MM.1S (cell line): ENCODE results near the gene FANCE.

Source experiments
- DNase-seq: peaks from one replicate; pipeline ENCODE4 v3.0.0-alpha.2; 2015
- H2AFZ ChIP-seq: fragments of 300-600 bp; sonication (generic); 2 replicates; pipeline ENCODE4 v1.6.0; 2016; ENCODE audit warnings: antibody characterized with exemption, low read length
- H3F3A ChIP-seq: fragments of 300-600 bp; sonication (generic); 2 replicates; pipeline ENCODE4 v1.6.1; 2016; ENCODE audit warnings: mild to moderate bottlenecking, antibody characterized with exemption, low read length, moderate library complexity, mixed read lengths; ENCODE audit not compliant: insufficient read depth
- H3K27ac ChIP-seq: fragments of 300-600 bp; sonication (generic); 2 replicates; pipeline ENCODE4 v1.5.1; 2016; ENCODE audit warnings: mild to moderate bottlenecking, low read length
- H3K27me3 ChIP-seq: fragments of 300-600 bp; sonication (generic); replicated peaks from 2 replicates; pipeline ENCODE4 v1.6.0; 2016; ENCODE audit warnings: low read length; ENCODE audit not compliant: insufficient read depth
- H3K36me3 ChIP-seq: fragments of 300-600 bp; sonication (generic); replicated peaks from 2 replicates; pipeline ENCODE4 v1.6.1; 2016; ENCODE audit warnings: mild to moderate bottlenecking, low read length, mixed read lengths; ENCODE audit not compliant: insufficient read depth
- H3K4me1 ChIP-seq: fragments of 300-600 bp; sonication (generic); 2 replicates; pipeline ENCODE4 v1.6.1; 2016; ENCODE audit warnings: low read length, mixed read lengths
- H3K4me2 ChIP-seq: fragments of 300-600 bp; sonication (generic); 2 replicates; pipeline ENCODE4 v1.6.0; 2016; ENCODE audit warnings: low read depth, low read length
- H3K4me3 ChIP-seq: fragments of 300-600 bp; sonication (generic); 2 replicates; pipeline ENCODE4 v1.5.1; 2016; ENCODE audit warnings: low read length, mixed read lengths
- H3K79me2 ChIP-seq: fragments of 300-600 bp; sonication (generic); 2 replicates; pipeline ENCODE4 v1.6.1; 2016; ENCODE audit warnings: mixed run types, low read length, mixed read lengths
- H3K9ac ChIP-seq: fragments of 300-600 bp; sonication (generic); 2 replicates; pipeline ENCODE4 v1.6.1; 2016; ENCODE audit warnings: low read length, mixed read lengths
- H3K9me2 ChIP-seq: fragments of 300-600 bp; sonication (generic); replicated peaks from 2 replicates; pipeline ENCODE4 v1.6.1; 2016; ENCODE audit warnings: mild to moderate bottlenecking, low read length, mixed read lengths; ENCODE audit not compliant: insufficient read depth
- H3K9me3 ChIP-seq: fragments of 300-600 bp; sonication (generic); replicated peaks from 2 replicates; pipeline ENCODE4 v1.6.1; 2016; ENCODE audit warnings: mild to moderate bottlenecking, low read length, mixed read lengths; ENCODE audit not compliant: insufficient read depth
- H4K20me1 ChIP-seq: fragments of 300-600 bp; sonication (generic); 2 replicates; pipeline ENCODE4 v1.6.1; 2016; ENCODE audit warnings: mild to moderate bottlenecking, low read length, moderate library complexity, mixed read lengths; ENCODE audit not compliant: insufficient read depth
- CTCF ChIP-seq: fragments of 300-600 bp; sonication (generic); IDR thresholded peaks from 2 replicates; pipeline ENCODE4 v1.5.1; 2016; ENCODE audit warnings: antibody characterized with exemption, low read length, mixed read lengths
- EZH2 ChIP-seq: fragments of 300-600 bp; sonication (generic); optimal IDR thresholded peaks from 2 replicates; pipeline ENCODE3; 2017; ENCODE audit warnings: low read depth, mild to moderate bottlenecking, antibody characterized with exemption, low read length, mixed read lengths
- EZH2phosphoT487 ChIP-seq: fragments of 300-600 bp; sonication (generic); IDR thresholded peaks from 2 replicates; pipeline ENCODE4 v1.6.1; 2018; ENCODE audit warnings: antibody characterized with exemption, low read length

Gene FANCE

GRCh38 chr6:35481226-35481625, 29.1 kb downstream of the FANCE start:
- Histone ChIP-seq H3K36me3 (no peaks in the 10 kb centered on the region), H3K27me3 (no peaks in the 10 kb centered on the region), H2AFZ (no peak overlapping the region), H3K9ac (no peak overlapping the region), H3K4me2 (no peak overlapping the region), H3K9me3 (no peaks in the 10 kb centered on the region), H4K20me1 (no peaks in the 10 kb centered on the region), H3F3A (no peaks in the 10 kb centered on the region), H3K4me3 (no peak overlapping the region), H3K27ac (no peak overlapping the region), H3K79me2 (no peaks in the 10 kb centered on the region), H3K9me2 (no peaks in the 10 kb centered on the region), H3K4me1 (no peaks in the 10 kb centered on the region)
- no peak for TF ChIP-seq EZH2phosphoT487
- TF ChIP-seq CTCF, result no peak
- no peak for TF ChIP-seq EZH2
- no peak for DNase-seq

GRCh38 chr6:35483062-35483461, 30.9 kb downstream of the FANCE start:
- H2AFZ ChIP-seq, result no peak overlapping the region
- no peaks in the 10 kb centered on the region for H3K9me3 ChIP-seq
- no peak for DNase-seq
- H4K20me1 ChIP-seq, result no peaks in the 10 kb centered on the region
- no peaks in the 10 kb centered on the region for H3K79me2 ChIP-seq
- no peaks in the 10 kb centered on the region for H3K9me2 ChIP-seq
- H3K4me2 ChIP-seq, result no peak overlapping the region
- no peaks in the 10 kb centered on the region for H3K27me3 ChIP-seq
- no peaks in the 10 kb centered on the region for H3K36me3 ChIP-seq
- H3K9ac ChIP-seq, result no peak overlapping the region
- no peak overlapping the region for H3K4me3 ChIP-seq
- H3K27ac ChIP-seq, result no peak overlapping the region
- TF ChIP-seq CTCF, result no peak
- TF ChIP-seq EZH2, result no peak
- no peak for TF ChIP-seq EZH2phosphoT487
- no peaks in the 10 kb centered on the region for H3F3A ChIP-seq
- no peaks in the 10 kb centered on the region for H3K4me1 ChIP-seq

- Histone ChIP-seq H3K79me2 (no peaks in the 10 kb centered on the region), H3K4me2 (no peak overlapping the region), H3K27me3 (no peaks in the 10 kb centered on the region), H3K36me3 (no peaks in the 10 kb centered on the region), H4K20me1 (no peaks in the 10 kb centered on the region), H3F3A (no peaks in the 10 kb centered on the region), H3K9me3 (no peaks in the 10 kb centered on the region), H3K9me2 (no peaks in the 10 kb centered on the region), H2AFZ (no peak overlapping the region), H3K27ac (no peak overlapping the region), H3K4me3 (no peak overlapping the region), H3K9ac (no peak overlapping the region), H3K4me1 (no peaks in the 10 kb centered on the region)
- DNase-seq, result no peak
- TF ChIP-seq EZH2phosphoT487 (no peak), CTCF (no peak), EZH2 (no peak)
These were observed 31.4 kb downstream of the FANCE start for GRCh38 chr6:35483490-35483889.
